CD1c-positive myeloid dendritic cell (primary cell): Measurements from ENCODE around the gene SARNP.
"Not testable (repeated sequence)": the region's sequence is repeated elsewhere in the genome, so short reads cannot be mapped to it uniquely, and the experiment has no call there.

Source experiments
- DNase-seq: peaks from one replicate; pipeline ENCODE4 v3.0.0-alpha.2; 2016; ENCODE audit errors: extremely low spot score

Gene SARNP

GRCh38 chr12:55797068-55797467 is 20.5 kb downstream of the SARNP start:
- no peak for DNase-seq

DNA sequence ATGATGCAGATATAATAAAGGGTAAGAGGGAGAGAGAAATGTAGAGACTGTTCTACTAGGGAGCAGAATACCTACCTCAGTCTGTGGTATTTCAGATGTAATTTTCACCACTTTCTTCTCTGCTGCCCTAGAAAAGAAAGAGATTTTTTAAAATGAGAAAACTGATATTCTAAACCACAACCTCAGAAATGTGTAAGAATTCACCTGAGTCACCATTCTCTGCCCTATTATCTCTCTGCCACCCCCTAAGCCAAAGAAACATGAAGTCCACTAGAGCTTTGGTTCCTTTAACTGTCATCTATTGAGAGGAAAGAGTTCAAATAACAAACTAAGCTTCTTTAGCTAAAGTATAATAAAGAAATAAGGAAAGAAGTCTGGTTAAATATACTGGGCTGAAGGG is 21.6 kb downstream of the SARNP start:
- no peak for DNase-seq

DNA sequence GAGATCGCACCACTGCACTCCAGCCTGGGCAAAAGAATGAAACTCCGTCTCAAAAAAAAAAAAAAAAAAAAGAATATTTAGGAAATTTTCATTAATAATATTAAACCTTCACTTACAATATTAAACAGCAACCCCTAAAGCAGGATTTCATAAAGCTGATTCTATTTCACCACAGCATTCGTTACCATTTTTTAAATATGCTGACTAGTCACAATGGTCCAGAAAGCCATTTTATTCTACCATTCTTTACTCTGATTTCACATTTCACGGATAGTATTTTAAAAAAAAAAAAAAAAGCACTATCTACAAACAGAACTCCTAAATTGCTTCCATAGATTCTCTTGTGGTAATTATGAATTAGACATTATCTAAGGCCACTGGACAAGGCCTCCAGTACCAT is 27.6 kb downstream of the SARNP start:
- no peak for DNase-seq

DNA sequence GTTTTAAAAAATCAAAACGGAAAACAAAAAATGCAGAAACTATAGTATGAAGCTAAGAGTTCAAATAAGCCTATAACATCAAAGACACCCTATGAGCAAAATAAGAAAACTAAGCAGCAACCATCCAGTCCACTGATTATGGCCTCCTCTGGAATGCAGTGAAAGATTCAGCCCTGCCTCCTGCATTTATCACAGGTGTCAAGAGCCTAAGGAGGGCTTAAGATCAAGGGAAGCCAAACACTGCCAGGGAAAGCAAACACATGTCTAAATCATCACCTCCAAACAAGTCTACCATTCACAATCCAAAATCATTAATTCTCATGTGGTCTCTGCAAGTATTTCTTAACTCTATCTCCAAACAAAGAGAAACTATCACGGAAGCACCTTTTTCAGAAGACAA is 28.4 kb downstream of the SARNP start:
- no peak for DNase-seq

GRCh38 chr12:55788546-55788945 is 29.0 kb downstream of the SARNP start:
- DNase-seq = no peak

DNA sequence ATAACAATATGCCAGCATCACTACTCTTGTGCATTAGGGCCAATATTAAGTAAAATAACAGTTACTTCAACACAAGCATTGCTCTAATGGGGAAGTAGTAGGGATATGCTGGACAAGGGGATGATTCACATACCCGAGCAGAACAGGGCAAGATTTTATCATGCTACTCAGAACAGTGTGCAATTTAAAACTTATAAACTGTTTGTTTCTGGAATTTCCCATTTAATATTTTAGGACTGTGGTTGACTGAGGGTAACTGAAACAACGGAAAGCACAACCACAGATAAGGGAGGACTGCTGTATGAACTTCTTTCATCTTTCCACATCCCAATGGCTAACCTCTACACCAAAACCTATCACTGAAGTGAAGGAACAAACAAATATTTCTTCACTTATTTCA is 36.8 kb downstream of the SARNP start:
- DNase-seq = no peak

- peak; percentile 4 for DNase-seq
Observed at GRCh38 chr12:55777856-55778255, 39.7 kb downstream of the SARNP start.

- no peak for DNase-seq
Observed at GRCh38 chr12:55771736-55772135, 45.8 kb downstream of the SARNP start.

DNA sequence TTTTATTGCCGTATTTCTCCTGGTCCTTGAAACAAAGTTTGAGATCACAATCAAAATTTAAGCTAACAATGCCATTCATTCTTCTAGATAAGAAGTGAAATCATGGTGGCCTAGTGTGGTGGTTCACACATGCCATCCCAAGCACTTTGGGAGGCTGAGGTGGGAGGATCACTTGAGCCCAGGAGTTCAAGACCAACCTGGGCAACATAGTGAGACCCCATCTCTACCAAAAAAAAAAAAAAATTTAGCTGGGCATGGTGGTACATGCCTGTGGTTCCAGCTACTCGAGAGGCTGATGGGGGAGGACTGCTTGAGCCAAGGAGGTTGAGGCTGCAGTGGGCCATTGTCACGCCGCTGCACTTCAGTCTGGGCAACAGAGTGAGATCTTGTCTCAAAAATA is 50.4 kb downstream of the SARNP start:
- DNase-seq = no peak

DNA sequence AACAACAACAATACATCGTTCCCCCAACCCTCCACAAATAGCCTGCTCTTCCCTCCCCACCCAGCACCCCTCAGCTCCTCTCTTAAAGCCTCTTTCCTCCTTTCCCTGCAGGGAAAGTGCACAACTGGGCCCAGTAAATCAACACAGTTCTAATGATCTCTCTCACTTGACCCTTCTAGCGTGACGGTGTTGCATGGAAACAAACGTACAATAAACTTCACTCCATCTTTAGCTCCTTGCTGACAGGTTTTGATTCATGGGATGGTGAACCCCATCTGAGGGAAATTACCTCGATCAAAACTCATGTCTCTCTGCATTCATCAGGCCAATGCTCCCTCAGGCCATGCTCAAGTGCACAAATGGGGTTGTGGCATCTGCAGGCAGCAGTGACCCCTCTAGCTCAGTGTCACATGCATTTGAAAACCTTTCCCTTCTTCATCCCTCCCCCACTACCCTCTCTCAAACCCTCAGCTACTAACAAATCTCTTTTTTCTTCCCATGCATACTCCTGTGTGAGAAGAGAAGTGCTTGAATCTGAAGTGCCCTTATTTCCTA is 51.7 kb downstream of the SARNP start:
- no peak for DNase-seq

- no peak for DNase-seq
Observed at GRCh38 chr12:55762646-55763045, 54.9 kb downstream of the SARNP start.

- no peak for DNase-seq
Observed at GRCh38 chr12:55760663-55761062, 56.9 kb downstream of the SARNP start.

- not testable (repeated sequence) for DNase-seq
Observed at GRCh38 chr12:55758575-55758974, 58.9 kb downstream of the SARNP start.

DNA sequence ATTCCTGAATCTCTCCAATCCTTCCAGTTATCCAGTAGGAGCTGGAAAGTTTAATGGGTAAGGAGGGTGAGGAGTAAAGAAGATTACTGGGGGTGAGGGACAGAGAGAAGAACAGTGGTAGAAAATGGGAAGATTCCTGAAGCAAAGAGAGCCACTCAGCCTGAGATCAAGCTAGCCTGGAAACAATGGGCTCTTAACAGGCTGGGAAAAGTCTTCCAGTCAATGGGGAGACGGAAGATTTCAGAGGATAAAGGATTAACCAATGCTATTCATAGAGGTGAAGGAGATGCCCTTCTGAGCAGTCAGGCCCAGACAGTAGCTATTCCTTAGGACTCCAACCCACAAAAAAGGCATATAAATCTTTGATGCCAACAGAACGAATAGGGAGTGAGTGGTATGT is 59.8 kb downstream of the SARNP start:
- DNase-seq = no peak

GRCh38 chr12:55755246-55755645 is 62.3 kb downstream of the SARNP start:
- DNase-seq = no peak

DNA sequence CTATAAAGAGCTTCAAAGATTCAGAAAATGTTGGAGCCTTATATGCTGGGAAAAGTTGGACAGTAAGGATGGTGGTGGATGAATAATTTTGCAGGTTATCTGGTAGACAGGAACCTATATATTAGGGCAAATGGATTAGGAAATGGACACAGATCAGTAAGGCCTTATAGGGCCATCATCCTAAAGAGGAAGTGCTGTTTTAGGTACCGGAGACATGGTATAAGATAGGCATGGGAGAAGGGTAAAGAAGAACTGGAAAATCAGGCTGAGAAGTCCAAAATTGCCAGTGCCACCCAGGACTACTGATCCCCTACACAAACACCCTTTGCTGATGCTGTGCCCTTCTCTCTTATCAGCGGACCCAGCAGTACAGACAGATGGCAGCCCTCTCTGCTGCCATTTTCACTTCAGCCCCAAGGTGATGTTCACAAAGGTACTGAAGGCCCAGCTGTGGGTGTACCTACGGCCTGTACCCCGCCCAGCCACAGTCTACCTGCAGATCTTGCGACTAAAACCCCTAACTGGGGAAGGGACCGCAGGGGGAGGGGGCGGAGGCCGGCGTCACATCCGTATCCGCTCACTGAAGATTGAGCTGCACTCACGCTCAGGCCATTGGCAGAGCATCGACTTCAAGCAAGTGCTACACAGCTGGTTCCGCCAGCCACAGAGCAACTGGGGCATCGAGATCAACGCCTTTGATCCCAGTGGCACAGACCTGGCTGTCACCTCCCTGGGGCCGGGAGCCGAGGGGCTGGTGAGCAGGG is 69.1 kb downstream of the SARNP start:
- no peak for DNase-seq

DNA sequence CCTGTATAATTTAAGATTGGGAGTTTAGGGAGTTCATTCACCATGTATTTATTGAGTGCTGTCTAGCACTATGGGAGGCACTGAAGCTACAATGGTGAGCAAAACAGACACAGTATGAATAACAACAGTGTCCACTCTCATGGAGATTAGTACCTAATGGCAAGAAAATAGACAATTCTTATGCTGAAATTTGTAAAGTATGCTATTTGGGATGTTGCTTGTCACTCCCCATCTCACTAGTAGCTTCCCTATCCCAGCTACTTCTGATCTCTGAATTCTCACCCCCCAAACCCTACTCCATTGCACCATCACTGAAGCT is 70.7 kb downstream of the SARNP start:
- no peak for DNase-seq

DNA sequence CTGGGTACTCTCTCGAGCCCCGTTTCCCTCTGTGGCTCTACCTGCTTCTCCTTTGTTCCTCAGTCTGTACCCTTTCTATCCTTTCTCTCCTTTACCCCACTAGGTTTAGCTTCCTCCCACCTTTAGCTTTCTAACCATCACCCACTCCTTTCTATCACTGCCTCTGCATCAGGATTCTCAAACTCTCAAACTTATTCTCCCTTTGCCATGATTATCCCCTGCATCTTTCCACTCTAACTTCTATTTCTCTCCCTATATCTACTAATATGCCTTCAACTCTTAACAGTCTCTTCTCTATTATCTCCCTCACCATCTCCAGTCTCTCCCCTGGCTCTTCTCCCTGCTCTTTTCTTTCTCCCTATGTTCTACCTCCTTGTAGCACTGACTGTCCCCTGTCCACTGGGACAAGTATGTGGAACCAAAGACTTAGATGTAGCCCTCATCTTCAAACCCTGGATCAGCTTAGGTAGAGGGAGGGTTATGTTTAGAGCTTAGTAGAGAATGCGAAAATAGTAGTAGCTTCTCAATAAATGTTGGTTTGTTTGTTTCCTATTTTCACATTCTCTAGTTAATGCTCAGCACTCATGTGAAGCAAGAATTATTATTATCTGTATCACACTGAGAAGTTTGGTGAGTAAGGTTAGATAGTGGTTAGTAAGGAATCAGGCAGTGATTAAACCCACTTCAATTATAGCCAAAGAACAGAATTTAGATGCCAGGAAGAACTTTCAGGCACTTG is 71.2 kb downstream of the SARNP start:
- no peak for DNase-seq

GRCh38 chr12:55745361-55746173 is 72.0 kb downstream of the SARNP start:
- DNase-seq = no peak

- no peak for DNase-seq
Observed at GRCh38 chr12:55744340-55745030, 73.0 kb downstream of the SARNP start.

DNA sequence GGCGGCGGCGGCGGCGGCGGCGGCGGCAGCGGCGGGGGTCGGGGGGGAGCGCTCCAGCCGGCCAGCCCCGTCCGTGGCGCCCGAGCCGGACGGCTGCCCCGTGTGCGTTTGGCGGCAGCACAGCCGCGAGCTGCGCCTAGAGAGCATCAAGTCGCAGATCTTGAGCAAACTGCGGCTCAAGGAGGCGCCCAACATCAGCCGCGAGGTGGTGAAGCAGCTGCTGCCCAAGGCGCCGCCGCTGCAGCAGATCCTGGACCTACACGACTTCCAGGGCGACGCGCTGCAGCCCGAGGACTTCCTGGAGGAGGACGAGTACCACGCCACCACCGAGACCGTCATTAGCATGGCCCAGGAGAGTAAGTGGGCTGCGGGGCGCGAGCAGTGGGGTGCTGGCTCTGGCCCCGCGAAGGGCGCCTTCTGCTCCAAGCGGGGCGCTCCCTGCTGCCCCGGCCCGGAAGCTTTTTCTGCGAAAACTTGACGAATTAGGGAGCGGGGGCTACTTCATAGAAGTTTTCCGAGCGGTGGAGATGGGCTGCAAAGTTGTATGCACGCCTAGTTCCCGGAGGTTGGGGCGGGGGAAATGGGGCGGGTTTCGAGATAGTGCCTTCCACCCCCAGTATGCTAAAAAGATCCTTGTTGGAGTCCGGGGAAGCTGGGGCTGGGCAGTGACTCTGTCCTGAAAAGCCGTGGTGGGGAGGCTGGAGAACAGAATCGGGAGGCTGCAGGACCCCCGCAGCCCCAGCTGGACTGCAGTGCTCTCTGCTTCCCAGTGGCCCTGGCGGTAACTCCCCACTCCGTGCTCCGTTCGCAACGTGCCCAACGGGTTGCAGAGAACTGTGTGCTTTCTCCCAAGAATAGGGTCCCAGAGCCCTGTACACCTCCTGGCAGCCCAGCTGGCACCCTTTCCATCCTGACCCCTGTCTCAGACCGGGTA is 73.9 kb downstream of the SARNP start:
- peak; percentile 61 for DNase-seq
